Endothelial cell (in vitro differentiated cells): ENCODE measurements around the gene RTL5. TPM values are rescaled to one million over a fixed set of nuclear protein-coding genes. Genes with fewer than 3 reads are reported as not detected.
A peak's percentile ranks its signal among the peaks of the same experiment; 100 is the strongest.

ENCODE experiments used
- DNase-seq: peaks from one replicate; pipeline ENCODE4 v3.0.0; 2021; ENCODE audit warnings: low spot score
- H3K27ac Mint-ChIP-seq: one replicate; pipeline ENCODE4 v1.8.0; 2021; ENCODE audit warnings: mixed read lengths, inconsistent platforms; ENCODE audit not compliant: unreplicated experiment
- H3K27me3 Mint-ChIP-seq: one replicate; pipeline ENCODE4 v1.8.0; 2021; ENCODE audit warnings: mild to moderate bottlenecking, moderate library complexity, mixed read lengths, inconsistent platforms; ENCODE audit not compliant: unreplicated experiment
- H3K36me3 Mint-ChIP-seq: one replicate; pipeline ENCODE4 v1.8.0; 2021; ENCODE audit warnings: mild to moderate bottlenecking, low read depth, mixed read lengths, inconsistent platforms; ENCODE audit not compliant: unreplicated experiment
- H3K4me1 Mint-ChIP-seq: one replicate; pipeline ENCODE4 v1.8.0; 2021; ENCODE audit warnings: mild to moderate bottlenecking, mixed read lengths, inconsistent platforms; ENCODE audit not compliant: unreplicated experiment
- H3K4me3 Mint-ChIP-seq: one replicate; pipeline ENCODE4 v1.8.0; 2021; ENCODE audit warnings: mild to moderate bottlenecking, mixed read lengths, inconsistent platforms; ENCODE audit not compliant: unreplicated experiment
- H3K9me3 Mint-ChIP-seq: one replicate; pipeline ENCODE4 v1.8.0; 2021; ENCODE audit warnings: mixed read lengths, inconsistent platforms; ENCODE audit not compliant: unreplicated experiment
- total RNA-seq: library from RNA; stranded (reverse); fragmentation: NEBNext Ultra II Directional; extraction: Animal tissue kit (Norgen Biotek cat#: 25700); gene quantifications from one replicate; pipeline ENCODE4 v1.2.1, GENCODE V29; 2021; ENCODE audit not compliant: unreplicated experiment
- TF ChIP-seq, protein P1 (sequence below): fragments of 200-600 bp; sonication (generic); IDR thresholded peaks from one replicate; pipeline ENCODE4 v1.5.0; 2021; ENCODE audit warnings: antibody characterized with exemption; ENCODE audit not compliant: unreplicated experiment

Gene RTL5
- total RNA-seq, 1 donor from 2014 or later = 8.5 TPM

DNA sequence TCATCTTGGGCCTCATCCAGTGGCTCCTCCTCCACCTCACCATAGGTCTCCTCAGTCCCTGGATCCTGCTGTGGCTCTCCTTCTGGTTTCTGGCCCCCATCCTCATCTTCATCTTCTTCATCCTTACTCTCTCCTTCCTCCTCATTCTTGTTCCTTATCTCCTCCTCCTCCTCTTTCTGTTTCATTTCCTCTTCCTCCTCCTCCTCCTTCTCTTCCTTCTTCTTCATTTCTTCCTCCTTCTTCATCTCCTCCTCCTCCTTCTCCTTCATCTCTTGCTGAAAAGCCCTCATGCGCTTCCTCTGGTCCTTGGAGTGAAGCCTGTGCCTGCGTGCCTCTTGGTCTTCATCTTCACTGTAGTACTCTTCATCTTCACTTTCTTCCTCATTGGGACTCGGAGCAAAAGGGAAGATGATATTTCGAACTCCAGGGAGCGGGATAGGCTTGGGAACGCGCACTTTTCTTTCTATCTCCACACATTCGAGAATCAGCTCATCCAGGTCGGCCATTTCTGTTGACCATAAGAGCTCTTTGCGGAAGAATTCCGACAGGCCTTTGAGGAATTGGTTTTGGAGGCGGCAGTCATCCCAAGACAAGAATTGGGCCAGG is 1.5 kb downstream of the RTL5 start:
- DNase-seq = no peak
- H3K27ac Mint-ChIP-seq = peak overlapping the region; percentile 24
- TF ChIP-seq, protein P1, sequence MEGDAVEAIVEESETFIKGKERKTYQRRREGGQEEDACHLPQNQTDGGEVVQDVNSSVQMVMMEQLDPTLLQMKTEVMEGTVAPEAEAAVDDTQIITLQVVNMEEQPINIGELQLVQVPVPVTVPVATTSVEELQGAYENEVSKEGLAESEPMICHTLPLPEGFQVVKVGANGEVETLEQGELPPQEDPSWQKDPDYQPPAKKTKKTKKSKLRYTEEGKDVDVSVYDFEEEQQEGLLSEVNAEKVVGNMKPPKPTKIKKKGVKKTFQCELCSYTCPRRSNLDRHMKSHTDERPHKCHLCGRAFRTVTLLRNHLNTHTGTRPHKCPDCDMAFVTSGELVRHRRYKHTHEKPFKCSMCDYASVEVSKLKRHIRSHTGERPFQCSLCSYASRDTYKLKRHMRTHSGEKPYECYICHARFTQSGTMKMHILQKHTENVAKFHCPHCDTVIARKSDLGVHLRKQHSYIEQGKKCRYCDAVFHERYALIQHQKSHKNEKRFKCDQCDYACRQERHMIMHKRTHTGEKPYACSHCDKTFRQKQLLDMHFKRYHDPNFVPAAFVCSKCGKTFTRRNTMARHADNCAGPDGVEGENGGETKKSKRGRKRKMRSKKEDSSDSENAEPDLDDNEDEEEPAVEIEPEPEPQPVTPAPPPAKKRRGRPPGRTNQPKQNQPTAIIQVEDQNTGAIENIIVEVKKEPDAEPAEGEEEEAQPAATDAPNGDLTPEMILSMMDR = no peak
- no peaks in the 10 kb centered on the region for H3K9me3 Mint-ChIP-seq
- peaks cover 23% of the 10 kb centered on the region for H3K36me3 Mint-ChIP-seq
- peaks cover 10% of the 10 kb centered on the region for H3K27me3 Mint-ChIP-seq
- peak overlapping the region; percentile 86 for H3K4me3 Mint-ChIP-seq
- peaks cover 46% of the 10 kb centered on the region for H3K4me1 Mint-ChIP-seq

DNA sequence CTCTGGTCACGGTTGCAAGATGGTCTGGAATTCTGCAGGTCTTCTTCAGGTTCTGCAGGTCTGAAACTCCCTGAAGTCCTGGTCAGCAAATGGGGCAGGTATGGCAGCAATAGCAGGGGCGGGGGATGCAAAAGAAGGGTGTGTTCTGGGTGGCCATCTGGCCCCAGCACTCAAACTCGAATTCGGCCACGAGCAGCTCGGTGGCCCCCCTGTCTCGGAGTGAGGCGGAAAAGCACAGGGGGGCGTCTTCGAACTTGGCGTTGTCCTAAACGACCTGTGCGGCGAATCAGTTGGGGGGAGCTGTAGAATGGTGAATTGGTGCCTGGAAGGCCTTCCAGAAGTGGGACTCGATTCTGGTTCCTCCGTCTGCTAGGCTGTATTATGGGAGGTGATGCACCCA is 2.1 kb downstream of the RTL5 start:
- Mint-ChIP-seq H3K36me3 (peaks cover 17% of the 10 kb centered on the region), H3K4me3 (peak overlapping the region; percentile 86), H3K27ac (no peak overlapping the region), H3K4me1 (peaks cover 52% of the 10 kb centered on the region), H3K27me3 (peaks cover 10% of the 10 kb centered on the region), H3K9me3 (no peaks in the 10 kb centered on the region)
- TF ChIP-seq, protein P1 = no peak
- no peak for DNase-seq

DNA sequence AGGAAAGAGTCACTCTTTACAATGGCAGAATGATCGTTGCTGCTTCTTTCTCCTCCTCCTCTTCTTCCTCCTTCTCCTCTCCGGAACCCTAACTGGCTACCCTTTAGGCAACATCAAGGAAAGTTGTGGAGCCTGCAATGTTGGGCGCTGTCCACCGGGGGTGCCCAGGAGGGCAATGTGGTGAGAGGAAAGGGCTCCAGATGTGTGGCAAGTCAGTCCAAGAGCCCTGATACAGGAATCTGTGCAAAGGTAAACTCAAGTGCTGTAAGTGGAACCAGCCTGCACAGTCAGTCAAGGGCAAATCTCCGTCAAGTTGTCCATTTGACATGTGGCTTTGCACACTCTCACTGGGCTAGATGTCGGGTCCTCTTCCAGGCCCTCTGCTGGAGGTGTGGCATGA is 2.8 kb downstream of the RTL5 start:
- peaks cover 17% of the 10 kb centered on the region for H3K36me3 Mint-ChIP-seq
- DNase-seq = peak; percentile 42
- H3K27ac Mint-ChIP-seq = peak overlapping the region; percentile 5
- TF ChIP-seq, protein P1 = peak; percentile 54
- no peaks in the 10 kb centered on the region for H3K9me3 Mint-ChIP-seq
- peak overlapping the region; percentile 86 for H3K4me3 Mint-ChIP-seq
- peaks cover 59% of the 10 kb centered on the region for H3K4me1 Mint-ChIP-seq
- H3K27me3 Mint-ChIP-seq = peaks cover 10% of the 10 kb centered on the region

DNA sequence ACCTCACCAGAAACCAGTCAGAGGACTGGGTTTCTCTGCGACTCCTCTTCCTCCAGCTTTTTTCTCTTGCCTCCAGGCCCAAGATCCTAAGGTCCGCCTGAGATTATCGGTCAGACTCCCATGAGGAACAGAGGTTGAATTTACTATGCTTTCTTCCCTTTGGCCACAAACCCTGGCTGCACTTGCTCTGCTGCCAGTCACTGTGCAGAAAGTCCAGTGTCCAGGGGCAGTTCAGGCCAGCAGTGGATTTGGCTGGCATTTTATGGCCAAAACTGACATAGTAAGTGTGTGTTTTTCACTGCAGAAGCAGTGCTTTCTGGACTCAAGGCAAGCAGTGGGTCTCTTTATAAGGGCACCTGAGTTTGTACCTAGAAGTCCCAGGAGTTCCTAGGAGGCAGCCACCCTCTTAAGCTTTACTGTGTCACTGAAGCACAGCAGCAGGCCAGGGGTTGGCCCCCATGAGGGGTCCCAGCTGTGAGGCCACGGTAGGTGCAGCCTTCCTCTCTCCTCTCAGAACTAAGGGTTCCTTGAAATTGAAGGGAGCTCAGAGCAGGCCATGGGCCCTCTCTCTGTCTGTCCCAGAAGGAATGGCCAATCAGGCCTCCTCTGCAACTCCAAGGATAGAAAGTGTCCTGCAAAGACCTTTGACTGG is 3.4 kb downstream of the RTL5 start:
- H3K27ac Mint-ChIP-seq = no peak overlapping the region
- TF ChIP-seq, protein P1 = no peak
- DNase-seq = no peak
- peaks cover 15% of the 10 kb centered on the region for H3K36me3 Mint-ChIP-seq
- H3K27me3 Mint-ChIP-seq = peaks cover 10% of the 10 kb centered on the region
- no peak overlapping the region for H3K4me3 Mint-ChIP-seq
- no peaks in the 10 kb centered on the region for H3K9me3 Mint-ChIP-seq
- H3K4me1 Mint-ChIP-seq = peaks cover 59% of the 10 kb centered on the region

DNA sequence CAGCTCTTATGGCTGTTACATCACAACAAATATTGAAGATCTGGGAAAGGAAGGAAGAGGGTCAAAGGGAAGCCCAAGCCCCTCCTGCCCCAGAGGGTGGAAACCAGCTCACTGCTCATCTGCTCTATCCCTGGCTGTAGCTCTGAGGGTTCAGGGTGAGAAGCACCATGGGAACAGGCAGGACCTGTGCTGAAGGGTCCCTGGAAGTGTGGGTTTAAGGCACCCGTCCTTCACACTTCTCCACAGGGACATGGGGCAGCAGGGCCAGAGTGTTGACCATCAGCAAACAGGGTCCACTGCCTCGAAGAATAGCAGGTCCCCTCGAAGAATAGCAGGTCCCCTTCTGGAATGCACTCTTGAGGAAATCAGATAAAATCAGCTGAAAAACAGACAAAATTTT is 4.4 kb downstream of the RTL5 start:
- peak overlapping the region; percentile 24 for H3K27ac Mint-ChIP-seq
- no peak overlapping the region for H3K4me3 Mint-ChIP-seq
- peaks cover 65% of the 10 kb centered on the region for H3K4me1 Mint-ChIP-seq
- DNase-seq = no peak
- peaks cover 6% of the 10 kb centered on the region for H3K27me3 Mint-ChIP-seq
- H3K36me3 Mint-ChIP-seq = peaks cover 18% of the 10 kb centered on the region
- TF ChIP-seq, protein P1 = no peak
- no peaks in the 10 kb centered on the region for H3K9me3 Mint-ChIP-seq
